HL-60 (cell line): ENCODE results near the gene SMURF1.

Source experiments
- POLR2AphosphoS5 ChIP-seq: IDR thresholded peaks from 2 replicates; pipeline ENCODE4 v1.6.1; 2012; ENCODE audit warnings: low read depth
- TF ChIP-seq, protein P1 (sequence below): IDR thresholded peaks from one replicate; pipeline ENCODE4 v1.5.1; 2011; ENCODE audit warnings: low read length, control low read depth, inconsistent platforms; ENCODE audit not compliant: insufficient read depth
- TF ChIP-seq, protein P2 (sequence below): IDR thresholded peaks from 2 replicates; pipeline ENCODE4 v1.6.1; 2012; ENCODE audit warnings: low read depth; ENCODE audit not compliant: insufficient replicate concordance

GRCh38 chr7:99031496-99031895, 112.4 kb downstream of the SMURF1 start:
- TF ChIP-seq, protein P1, sequence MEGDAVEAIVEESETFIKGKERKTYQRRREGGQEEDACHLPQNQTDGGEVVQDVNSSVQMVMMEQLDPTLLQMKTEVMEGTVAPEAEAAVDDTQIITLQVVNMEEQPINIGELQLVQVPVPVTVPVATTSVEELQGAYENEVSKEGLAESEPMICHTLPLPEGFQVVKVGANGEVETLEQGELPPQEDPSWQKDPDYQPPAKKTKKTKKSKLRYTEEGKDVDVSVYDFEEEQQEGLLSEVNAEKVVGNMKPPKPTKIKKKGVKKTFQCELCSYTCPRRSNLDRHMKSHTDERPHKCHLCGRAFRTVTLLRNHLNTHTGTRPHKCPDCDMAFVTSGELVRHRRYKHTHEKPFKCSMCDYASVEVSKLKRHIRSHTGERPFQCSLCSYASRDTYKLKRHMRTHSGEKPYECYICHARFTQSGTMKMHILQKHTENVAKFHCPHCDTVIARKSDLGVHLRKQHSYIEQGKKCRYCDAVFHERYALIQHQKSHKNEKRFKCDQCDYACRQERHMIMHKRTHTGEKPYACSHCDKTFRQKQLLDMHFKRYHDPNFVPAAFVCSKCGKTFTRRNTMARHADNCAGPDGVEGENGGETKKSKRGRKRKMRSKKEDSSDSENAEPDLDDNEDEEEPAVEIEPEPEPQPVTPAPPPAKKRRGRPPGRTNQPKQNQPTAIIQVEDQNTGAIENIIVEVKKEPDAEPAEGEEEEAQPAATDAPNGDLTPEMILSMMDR = no peak
- TF ChIP-seq, protein P2, sequence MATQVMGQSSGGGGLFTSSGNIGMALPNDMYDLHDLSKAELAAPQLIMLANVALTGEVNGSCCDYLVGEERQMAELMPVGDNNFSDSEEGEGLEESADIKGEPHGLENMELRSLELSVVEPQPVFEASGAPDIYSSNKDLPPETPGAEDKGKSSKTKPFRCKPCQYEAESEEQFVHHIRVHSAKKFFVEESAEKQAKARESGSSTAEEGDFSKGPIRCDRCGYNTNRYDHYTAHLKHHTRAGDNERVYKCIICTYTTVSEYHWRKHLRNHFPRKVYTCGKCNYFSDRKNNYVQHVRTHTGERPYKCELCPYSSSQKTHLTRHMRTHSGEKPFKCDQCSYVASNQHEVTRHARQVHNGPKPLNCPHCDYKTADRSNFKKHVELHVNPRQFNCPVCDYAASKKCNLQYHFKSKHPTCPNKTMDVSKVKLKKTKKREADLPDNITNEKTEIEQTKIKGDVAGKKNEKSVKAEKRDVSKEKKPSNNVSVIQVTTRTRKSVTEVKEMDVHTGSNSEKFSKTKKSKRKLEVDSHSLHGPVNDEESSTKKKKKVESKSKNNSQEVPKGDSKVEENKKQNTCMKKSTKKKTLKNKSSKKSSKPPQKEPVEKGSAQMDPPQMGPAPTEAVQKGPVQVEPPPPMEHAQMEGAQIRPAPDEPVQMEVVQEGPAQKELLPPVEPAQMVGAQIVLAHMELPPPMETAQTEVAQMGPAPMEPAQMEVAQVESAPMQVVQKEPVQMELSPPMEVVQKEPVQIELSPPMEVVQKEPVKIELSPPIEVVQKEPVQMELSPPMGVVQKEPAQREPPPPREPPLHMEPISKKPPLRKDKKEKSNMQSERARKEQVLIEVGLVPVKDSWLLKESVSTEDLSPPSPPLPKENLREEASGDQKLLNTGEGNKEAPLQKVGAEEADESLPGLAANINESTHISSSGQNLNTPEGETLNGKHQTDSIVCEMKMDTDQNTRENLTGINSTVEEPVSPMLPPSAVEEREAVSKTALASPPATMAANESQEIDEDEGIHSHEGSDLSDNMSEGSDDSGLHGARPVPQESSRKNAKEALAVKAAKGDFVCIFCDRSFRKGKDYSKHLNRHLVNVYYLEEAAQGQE = no peak
- no peak for TF ChIP-seq POLR2AphosphoS5
